SU-DHL-6 (cell line): ENCODE measurements around the gene AFAP1.

Source experiments
- EZH2phosphoT487 ChIP-seq: fragments of 200-600 bp; sonication (generic), shearing (Covaris generic); conservative IDR thresholded peaks from 2 replicates; pipeline ENCODE4 v1.6.1; 2018; ENCODE audit warnings: mild to moderate bottlenecking, antibody characterized with exemption, low read length, moderate library complexity, mixed read lengths
- TF ChIP-seq, protein P1 (sequence below): fragments of 200-600 bp; sonication (generic); IDR thresholded peaks from one replicate; pipeline ENCODE4 v1.5.1; 2017; ENCODE audit warnings: antibody characterized with exemption, mild to moderate bottlenecking, low read length, moderate library complexity; ENCODE audit not compliant: insufficient read depth, poor library complexity, severe bottlenecking

DNA sequence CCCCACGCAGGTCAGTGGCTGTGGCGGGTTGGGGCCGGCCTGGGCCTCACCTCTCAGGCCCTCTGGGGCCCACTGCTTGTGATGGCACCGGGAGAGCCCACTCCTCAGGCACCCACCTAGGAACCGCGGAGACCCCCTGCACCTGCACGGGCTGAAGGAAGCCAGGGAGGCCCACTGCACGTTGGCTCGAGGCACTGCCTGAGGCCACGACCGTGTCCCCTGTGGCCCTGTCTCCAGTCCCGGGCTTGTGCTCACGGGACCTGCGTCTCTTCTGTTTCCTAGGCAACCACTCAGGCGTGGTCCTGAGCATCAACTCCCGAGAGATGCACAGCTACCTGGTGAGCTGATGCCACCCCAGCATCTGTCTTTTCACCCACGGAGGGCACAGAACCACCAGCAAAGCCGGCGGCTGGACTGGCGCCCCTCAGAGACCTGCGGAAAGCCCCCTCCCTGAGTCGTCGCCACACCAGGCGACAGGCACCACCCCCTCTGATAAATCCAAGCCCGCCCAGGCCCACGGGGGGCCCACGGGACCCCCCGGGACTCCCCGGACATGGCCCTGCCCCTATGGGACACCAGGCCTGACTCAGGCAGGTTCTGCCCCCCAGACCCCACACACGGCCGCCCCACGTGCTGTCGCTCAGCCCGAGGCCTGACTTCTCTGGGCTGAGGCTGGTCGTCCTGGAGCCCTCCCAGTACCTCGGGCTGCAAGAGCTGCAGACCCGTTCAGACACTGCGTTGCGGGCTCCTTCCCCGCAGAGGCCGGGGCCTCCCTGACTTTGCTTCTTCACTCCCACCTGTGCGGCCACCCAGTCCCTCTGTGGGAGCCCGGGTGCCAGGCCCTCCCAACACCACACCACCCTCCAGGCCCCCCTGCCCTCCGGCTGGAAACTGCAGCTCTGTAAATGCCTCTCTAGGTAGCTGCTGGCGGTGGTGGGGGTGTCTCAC, 199.5 kb downstream of the AFAP1 start:
- TF ChIP-seq, protein P1, sequence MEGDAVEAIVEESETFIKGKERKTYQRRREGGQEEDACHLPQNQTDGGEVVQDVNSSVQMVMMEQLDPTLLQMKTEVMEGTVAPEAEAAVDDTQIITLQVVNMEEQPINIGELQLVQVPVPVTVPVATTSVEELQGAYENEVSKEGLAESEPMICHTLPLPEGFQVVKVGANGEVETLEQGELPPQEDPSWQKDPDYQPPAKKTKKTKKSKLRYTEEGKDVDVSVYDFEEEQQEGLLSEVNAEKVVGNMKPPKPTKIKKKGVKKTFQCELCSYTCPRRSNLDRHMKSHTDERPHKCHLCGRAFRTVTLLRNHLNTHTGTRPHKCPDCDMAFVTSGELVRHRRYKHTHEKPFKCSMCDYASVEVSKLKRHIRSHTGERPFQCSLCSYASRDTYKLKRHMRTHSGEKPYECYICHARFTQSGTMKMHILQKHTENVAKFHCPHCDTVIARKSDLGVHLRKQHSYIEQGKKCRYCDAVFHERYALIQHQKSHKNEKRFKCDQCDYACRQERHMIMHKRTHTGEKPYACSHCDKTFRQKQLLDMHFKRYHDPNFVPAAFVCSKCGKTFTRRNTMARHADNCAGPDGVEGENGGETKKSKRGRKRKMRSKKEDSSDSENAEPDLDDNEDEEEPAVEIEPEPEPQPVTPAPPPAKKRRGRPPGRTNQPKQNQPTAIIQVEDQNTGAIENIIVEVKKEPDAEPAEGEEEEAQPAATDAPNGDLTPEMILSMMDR: no peak
- no peak for TF ChIP-seq EZH2phosphoT487
